Transverse colon (tissue), 4 donors: ENCODE data around the gene C19orf85.

ENCODE experiments used
- POLR2AphosphoS5 ChIP-seq, 3 donors: sonication (generic); formaldehyde crosslinking; IDR thresholded peaks; one replicate each; pipeline ENCODE4 v1.6.1; 2016; ENCODE audit warnings: antibody characterized with exemption in 3 of 3
- TF ChIP-seq, protein P1 (sequence below), 5 experiments: fragments of 200-600 bp in 3 of 5; fragments of 450-650 bp in 2 of 5; sonication (generic) in 3 of 5; IDR thresholded peaks; 1 replicate in 2 of 5; 2 replicates in 3 of 5; pipeline ENCODE4 v1.5.1; 2016 to 2017; ENCODE audit warnings: antibody characterized with exemption in 5 of 5, inconsistent platforms in 3 of 5, mild to moderate bottlenecking in 2 of 5, moderate library complexity in 1 of 5

DNA sequence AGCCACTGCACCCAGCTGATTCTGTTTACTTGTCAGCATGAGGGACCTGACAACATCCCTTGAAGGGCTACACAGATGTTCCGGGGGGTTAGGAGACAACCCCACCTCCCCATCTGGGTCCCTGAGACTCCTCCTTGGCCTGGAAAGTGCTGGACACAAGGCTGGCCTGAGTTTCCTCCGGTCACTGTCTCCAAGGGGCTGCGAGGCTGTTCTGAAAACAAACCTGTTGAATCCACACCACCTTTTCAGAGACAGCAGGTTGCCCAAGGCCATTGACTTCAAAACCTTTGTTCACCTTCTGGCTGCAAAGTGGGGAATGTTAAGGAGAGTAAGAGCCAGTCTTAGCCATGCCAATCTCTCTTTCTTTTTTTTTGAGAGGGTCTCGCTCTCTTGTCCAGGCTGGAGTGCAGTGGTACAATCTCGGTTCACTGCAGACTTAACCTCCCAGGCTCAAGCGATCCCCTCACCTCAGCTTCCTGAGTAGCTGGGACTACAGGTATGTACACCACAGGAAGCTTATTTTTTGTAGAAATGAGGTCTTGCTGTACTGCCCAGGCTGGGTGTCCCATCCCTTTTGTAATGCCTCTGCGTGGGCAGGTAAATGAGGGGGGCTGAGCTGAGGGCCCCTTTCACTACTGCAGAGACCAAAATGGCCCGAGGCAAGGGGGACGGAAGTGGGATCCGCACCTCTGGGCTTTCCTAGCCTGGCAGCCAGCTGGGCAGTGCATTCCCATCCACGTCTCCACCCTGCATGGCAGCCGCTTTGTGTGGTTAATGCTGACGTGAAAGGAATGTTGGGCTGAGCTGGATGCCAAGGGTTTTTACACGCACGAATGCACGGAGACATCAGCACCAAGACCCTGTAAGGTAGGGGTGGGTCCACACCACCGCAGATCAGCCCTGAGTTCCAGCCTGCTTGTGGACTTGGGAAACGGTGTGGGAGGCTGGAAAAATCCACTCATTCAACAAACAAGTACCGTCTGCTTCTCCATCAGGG is 10.0 kb upstream of the C19orf85 start:
- TF ChIP-seq, protein P1, sequence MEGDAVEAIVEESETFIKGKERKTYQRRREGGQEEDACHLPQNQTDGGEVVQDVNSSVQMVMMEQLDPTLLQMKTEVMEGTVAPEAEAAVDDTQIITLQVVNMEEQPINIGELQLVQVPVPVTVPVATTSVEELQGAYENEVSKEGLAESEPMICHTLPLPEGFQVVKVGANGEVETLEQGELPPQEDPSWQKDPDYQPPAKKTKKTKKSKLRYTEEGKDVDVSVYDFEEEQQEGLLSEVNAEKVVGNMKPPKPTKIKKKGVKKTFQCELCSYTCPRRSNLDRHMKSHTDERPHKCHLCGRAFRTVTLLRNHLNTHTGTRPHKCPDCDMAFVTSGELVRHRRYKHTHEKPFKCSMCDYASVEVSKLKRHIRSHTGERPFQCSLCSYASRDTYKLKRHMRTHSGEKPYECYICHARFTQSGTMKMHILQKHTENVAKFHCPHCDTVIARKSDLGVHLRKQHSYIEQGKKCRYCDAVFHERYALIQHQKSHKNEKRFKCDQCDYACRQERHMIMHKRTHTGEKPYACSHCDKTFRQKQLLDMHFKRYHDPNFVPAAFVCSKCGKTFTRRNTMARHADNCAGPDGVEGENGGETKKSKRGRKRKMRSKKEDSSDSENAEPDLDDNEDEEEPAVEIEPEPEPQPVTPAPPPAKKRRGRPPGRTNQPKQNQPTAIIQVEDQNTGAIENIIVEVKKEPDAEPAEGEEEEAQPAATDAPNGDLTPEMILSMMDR (IDR thresholded peaks at IDR 0.05) = no peak
- TF ChIP-seq POLR2AphosphoS5 (IDR thresholded peaks at IDR 0.05) = no peak
